NCI-H2081 treated with DMSO at 0.1 percent for 48 hours (cell line): Measurements from ENCODE around the gene RNF41.
"Not testable (repeated sequence)": the region's sequence is repeated elsewhere in the genome, so short reads cannot be mapped to it uniquely, and the experiment has no call there.

ENCODE experiments used
- DNase-seq: peaks from one replicate; lab custom pipeline; 2025; lab: John Stamatoyannopoulos, UW

Gene RNF41

GRCh38 chr12:56221757-56222530, at the start of gene RNF41:
Gene RNF41 (minus strand): TSS chr12:56221922. CDS start chr12:56214047, 7,875 bp downstream.
- peak; percentile 72 for DNase-seq

- no peak for DNase-seq
Observed at GRCh38 chr12:56271031-56271430, 49.3 kb upstream of the RNF41 start.

GRCh38 chr12:56267443-56268071, 45.8 kb upstream of the RNF41 start:
- DNase-seq: no peak

- no peak for DNase-seq
Observed at GRCh38 chr12:56266693-56267442, 45.1 kb upstream of the RNF41 start, which contains the start of gene COQ10A. Gene COQ10A (plus strand): TSS chr12:56266942. CDS start chr12:56267119, 177 bp downstream.

GRCh38 chr12:56266068-56266692, 44.5 kb upstream of the RNF41 start:
- not testable (repeated sequence) for DNase-seq

- not testable (repeated sequence) for DNase-seq
Observed at GRCh38 chr12:56262955-56263354, 41.2 kb upstream of the RNF41 start.

- no peak for DNase-seq
Observed at GRCh38 chr12:56261503-56262232, 39.9 kb upstream of the RNF41 start.

- no peak for DNase-seq
Observed at GRCh38 chr12:56260921-56261320, 39.2 kb upstream of the RNF41 start.

- DNase-seq: no peak
Observed at GRCh38 chr12:56260380-56260779, 38.7 kb upstream of the RNF41 start.

GRCh38 chr12:56258820-56259183, 37.1 kb upstream of the RNF41 start:
- DNase-seq: no peak

GRCh38 chr12:56258068-56258819, 36.5 kb upstream of the RNF41 start, which contains the start of gene ANKRD52:
Gene ANKRD52 (minus strand): TSS chr12:56258384. CDS start chr12:56258269, 115 bp downstream.
- DNase-seq: no peak

GRCh38 chr12:56257491-56258067, 35.9 kb upstream of the RNF41 start:
- no peak for DNase-seq

- no peak for DNase-seq
Observed at GRCh38 chr12:56257071-56257470, 35.3 kb upstream of the RNF41 start.

- no peak for DNase-seq
Observed at GRCh38 chr12:56256326-56256960, 34.7 kb upstream of the RNF41 start.

GRCh38 chr12:56255671-56256070, 33.9 kb upstream of the RNF41 start:
- DNase-seq: no peak

GRCh38 chr12:56253091-56253490, 31.4 kb upstream of the RNF41 start:
- no peak for DNase-seq

GRCh38 chr12:56252649-56253048, 30.9 kb upstream of the RNF41 start:
- DNase-seq: no peak

GRCh38 chr12:56248711-56249110, 27.0 kb upstream of the RNF41 start:
- DNase-seq: no peak

- no peak for DNase-seq
Observed at GRCh38 chr12:56247923-56248322, 26.2 kb upstream of the RNF41 start.

- no peak for DNase-seq
Observed at GRCh38 chr12:56244494-56244893, 22.8 kb upstream of the RNF41 start.
